C4-2B (cell line): ENCODE data around the gene SREBF2.

Source experiments
- CTCF ChIP-seq: fragments of 450-650 bp; conservative IDR thresholded peaks from 2 replicates; pipeline ENCODE4 v1.5.1; 2017; ENCODE audit warnings: mild to moderate bottlenecking
- ZFX ChIP-seq: fragments of 450-650 bp; IDR thresholded peaks from 2 replicates; pipeline ENCODE4 v1.6.1; 2017

GRCh38 chr22:41838842-41839618, 6.1 kb downstream of the SREBF2 start:
- TF ChIP-seq CTCF = no peak
- TF ChIP-seq ZFX = no peak
